Measurements from ENCODE around the gene CROCC2.

The CROCC2 gene

DNA sequence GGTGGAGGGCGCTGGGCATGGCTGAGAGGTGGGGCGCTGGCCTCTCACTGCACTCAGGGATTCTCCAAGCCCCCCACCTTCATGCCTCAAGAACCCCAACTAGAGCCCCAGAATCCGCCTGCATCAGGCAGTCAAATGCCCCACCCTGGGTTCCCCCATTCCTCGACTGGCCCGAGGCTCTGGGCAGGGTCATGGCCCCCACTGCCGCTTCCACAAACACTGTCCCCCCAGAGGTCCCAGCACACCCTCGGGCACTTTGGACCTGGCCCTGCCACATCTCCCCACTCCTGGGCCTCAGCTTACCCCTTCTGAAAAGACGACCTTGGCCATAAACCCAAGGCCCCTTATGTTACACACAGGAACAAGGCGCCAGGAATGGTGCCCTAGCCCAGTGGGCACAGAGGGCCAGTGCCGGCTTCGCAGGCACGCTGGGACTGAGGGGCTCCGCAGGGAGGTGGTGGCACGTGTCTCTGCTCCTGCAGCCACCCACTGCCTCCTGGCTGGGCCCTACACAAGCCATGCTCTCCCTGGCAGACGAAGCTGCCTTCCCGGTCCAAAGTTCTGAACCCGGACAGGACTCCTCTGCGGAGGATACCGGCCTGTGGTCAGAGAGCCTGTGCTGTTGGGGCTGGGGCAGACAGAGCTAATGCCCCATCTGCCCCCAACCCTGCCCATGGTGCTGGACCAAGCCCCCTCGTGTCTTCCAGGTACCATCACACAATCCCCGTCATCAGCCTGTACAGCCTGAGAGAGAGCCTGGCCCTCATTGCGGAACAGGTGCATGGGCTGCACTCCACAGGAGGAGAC is 30.7 kb upstream of the CROCC2 start:
- in situ Hi-C loops (cut with MboI; ENCODE audit: low sequenced_read_pairs): no loop called here

DNA sequence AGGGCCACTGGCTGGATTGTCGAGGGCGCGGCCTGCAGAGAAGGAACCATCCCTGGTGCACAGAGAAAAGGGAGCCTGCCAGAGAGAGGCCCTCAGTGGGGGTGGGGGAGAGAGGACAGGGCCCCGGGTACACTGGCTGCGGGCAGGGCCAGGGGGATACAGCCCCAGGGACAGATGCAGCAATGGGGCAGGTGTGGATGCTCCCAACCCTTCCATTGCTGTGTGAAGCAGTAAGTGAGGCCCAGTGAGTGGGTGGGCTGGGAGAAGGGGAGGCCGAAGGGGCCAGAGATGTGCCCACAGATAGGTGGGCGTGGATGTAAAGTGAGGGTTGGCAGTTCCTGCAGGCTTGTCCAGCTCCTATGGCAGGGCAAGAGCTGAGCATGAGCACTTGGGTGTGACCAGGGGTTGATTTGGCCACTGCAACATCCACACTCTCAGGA is 30.1 kb upstream of the CROCC2 start:
- in situ Hi-C loops (cut with MboI; ENCODE audit: low sequenced_read_pairs): no loop called here

DNA sequence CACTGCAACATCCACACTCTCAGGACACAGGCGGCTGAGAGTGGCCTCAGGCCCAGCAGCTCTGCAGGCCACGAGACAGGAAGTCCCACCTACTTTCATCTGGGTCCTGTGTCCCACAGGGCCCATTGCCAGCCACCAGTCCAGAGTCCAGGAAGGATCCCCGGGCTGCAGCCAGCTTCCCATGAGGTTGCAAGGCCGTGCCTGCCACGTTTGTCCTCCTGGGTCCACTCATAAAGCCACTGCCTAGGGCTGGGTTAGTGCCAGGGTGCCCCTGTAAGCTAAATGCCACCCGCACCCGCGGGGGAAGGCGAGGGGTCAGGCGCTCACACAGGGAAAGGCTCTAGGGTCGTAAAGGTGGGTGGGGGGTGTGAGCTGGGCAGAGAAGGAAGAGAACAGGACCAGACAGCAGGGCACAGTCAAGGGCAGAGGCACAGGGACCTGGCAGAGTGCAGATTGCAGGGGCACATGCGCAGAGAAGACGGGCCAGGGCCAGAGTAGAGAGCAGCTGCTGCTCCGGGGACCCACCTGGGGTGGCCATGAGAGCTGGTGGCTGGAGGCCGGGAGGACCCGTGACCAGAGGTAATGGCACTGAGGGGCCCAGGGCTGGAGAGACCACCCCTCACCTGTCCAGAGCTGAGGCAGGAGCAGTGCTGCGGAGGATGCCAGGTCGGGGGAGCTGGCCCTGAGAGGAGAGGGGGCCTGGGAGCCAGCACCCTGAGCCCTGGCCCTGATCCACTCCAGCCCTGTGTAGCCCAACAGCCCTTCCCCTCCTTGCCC is 29.5 kb upstream of the CROCC2 start:
- in situ Hi-C loops (cut with MboI; ENCODE audit: low sequenced_read_pairs): no loop called here

DNA sequence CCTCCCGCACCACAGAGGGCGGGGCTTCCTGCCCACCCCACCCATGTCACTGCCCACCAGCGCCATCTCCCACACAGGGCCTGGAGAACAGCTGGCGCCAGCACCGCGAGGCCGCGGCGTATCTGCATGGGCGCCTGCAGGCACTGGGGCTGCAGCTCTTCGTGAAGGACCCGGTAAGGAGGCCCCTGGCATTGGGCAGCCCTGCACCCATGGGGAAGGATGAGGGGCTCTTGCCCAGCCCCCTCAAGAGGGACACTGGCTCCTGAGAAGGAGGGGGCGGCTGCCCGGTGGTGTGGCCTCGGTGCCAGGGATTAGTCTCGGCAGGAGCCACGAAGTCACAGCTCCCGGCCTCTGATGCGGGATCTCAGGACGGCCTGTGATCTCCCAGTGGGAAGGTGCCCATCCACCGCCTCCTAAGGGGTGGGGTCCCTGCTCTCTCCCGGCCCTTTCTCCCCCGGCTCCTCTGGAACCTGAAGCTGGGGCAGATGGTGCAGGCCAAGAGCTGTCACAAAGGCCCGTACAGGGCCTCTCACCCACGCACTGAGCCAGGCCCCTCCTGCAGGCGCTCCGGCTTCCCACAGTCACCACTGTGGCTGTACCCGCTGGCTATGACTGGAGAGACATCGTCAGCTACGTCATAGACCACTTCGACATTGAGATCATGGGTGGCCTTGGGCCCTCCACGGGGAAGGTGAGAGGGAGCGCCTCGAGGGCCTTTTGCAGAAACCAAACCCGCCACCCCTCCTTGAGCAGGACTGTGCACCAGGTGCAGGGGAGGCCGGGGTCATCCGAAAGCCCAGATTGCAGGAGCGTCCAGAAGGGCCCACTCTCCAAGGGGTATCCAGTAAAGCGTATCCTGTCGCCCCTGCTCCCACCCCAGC is 28.4 kb upstream of the CROCC2 start:
- in situ Hi-C loops (cut with MboI; ENCODE audit: low sequenced_read_pairs): no loop called here

DNA sequence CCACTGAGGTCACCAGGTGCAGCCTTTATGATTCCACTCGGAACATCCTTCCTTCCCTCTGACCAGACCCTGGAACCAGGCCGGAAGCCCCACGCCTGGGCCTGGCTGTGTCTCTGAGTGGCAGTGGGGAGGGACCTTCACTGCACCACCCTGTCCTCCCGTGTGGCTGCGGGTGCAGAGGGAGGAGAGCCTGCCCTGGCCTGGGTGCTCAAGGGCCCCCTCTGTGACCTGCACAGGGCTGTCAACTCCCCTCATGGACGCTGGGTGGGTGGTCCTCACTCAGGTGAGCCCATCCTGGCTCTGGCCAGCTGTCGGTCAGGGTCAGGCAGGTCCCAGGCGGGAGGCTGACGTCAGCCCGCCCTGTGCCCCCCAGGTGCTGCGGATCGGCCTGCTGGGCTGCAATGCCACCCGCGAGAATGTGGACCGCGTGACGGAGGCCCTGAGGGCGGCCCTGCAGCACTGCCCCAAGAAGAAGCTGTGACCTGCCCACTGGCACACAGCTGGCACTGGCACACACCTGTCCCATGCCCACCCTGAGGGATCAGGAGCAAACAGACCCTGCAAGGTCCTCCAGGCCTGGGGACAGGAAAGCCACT is 27.7 kb upstream of the CROCC2 start:
- in situ Hi-C loops (cut with MboI; ENCODE audit: low sequenced_read_pairs): no loop called here

DNA sequence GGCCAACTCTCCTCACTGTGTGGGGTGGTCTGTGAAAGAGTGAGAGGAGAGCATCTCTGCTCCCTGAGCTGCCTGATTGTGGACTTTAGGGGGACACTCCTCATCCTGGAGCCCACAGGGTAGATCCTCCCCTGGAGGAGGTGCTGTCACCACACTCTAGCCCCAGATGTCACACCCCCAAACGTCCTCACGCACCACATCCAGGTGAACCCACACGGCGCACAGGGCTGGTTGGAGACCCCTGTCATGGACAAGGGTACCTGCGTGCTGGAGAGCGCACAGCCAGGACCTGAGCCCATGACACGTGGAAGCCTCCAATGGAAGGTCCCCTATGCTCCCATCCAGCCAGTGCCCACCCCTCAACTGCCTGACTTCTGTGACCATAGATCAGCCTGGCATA is 27.0 kb upstream of the CROCC2 start:
- in situ Hi-C loops (cut with MboI; ENCODE audit: low sequenced_read_pairs): no loop called here

DNA sequence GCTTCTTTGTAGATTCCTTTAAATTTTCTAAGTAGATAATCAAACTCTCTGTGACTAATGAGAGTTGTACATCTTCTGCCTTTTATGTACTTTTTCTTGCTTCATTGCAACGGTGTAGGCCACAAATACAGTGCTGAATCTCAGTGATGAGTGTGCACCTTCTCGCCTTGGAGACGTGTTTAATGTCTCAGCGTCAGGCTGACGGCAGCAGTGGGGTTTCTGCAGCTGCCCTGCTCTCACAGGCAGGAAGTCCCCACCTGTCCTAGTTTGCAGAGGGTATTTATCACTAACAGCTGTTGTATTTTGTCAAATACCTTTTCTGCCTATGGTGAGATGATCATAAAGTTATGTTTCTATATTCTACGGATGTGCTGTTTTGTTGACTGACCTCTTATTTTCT is 24.2 kb upstream of the CROCC2 start:
- in situ Hi-C loops (cut with MboI; ENCODE audit: low sequenced_read_pairs): no loop called here

DNA sequence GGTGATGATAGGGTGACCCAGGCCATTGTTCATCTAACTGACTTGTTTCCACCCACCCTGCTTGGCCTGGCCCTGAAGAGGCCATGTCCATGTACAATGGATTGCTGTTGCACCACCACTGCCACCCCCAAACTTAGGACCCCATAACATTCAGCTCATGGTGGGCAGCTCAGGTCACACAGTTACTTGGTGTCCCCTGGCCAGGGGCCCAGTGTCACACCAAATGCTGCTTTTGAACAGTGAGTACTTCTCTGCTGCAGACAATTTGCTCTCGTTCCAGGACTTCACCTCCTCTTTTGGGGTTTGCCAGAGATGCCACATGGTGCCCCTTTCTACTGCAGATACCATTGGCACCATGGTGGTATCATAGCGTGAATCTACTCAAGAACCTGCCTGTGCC is 21.9 kb upstream of the CROCC2 start:
- in situ Hi-C loops (cut with MboI; ENCODE audit: low sequenced_read_pairs): no loop called here

DNA sequence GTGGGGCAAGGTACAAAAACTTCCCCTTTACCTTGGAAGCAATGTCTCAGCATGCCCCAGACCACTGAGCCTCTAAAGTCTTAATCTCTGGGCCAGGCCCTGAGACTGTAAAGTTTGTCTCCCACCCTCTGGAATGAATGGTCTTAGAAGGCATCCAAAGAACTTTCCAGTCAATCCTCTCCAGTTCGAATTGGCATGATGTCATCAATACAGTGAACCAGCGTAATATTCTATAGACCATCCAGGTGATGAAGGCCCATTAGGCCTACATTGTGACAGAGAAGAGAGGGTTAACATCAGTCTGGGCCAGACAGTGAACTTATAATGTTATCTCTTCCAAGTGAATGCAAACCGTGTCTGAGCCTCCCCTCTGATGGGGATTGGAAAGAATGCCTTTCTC is 21.4 kb upstream of the CROCC2 start:
- in situ Hi-C loops (cut with MboI; ENCODE audit: low sequenced_read_pairs): no loop called here

DNA sequence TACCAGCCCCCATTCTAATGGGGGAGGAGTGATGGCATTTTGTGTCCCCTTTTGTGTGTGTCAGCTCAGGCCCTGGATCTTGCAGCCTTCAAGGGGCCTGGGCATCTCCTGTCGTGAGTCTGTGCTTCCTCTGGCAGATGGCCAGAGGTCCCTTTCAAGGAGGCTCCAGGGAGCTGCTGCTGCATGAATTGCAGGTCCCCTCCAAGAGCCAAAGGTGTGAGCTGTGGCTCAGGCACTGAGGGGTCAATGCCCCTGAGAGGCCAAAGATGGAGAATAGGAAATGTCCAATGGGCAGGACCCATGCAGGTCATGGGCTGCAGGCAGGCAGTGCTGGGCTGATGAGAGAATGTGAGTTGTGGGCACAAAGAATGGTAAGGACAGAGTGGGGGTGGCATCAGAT is 20.6 kb upstream of the CROCC2 start:
- in situ Hi-C loops (cut with MboI; ENCODE audit: low sequenced_read_pairs): no loop called here

DNA sequence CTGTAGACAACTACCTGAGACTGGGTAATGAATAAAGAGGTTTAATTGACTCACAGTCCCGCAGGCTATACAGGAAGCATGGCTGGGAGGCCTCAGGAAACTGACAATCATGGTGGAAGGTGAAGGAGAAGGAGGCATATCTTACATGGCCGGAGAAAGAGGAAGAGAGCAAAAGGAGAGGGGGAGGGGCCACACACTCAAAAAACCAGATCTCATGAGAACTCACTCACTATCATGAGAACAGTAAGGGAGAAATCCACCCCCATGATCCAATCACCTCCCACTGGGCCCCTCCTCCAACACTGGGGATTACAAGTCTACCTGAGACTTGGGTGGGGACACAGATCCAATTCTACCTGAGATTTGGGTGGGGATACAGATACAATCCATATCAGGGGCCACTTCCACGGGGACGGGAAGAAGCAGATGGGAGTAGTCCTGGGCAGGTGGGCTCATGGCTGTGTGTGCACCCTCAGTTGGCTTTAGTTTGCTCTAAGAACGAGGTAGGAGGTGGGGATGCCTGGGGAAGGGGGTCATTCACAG is 20.0 kb upstream of the CROCC2 start:
- in situ Hi-C loops (cut with MboI; ENCODE audit: low sequenced_read_pairs): no loop called here

DNA sequence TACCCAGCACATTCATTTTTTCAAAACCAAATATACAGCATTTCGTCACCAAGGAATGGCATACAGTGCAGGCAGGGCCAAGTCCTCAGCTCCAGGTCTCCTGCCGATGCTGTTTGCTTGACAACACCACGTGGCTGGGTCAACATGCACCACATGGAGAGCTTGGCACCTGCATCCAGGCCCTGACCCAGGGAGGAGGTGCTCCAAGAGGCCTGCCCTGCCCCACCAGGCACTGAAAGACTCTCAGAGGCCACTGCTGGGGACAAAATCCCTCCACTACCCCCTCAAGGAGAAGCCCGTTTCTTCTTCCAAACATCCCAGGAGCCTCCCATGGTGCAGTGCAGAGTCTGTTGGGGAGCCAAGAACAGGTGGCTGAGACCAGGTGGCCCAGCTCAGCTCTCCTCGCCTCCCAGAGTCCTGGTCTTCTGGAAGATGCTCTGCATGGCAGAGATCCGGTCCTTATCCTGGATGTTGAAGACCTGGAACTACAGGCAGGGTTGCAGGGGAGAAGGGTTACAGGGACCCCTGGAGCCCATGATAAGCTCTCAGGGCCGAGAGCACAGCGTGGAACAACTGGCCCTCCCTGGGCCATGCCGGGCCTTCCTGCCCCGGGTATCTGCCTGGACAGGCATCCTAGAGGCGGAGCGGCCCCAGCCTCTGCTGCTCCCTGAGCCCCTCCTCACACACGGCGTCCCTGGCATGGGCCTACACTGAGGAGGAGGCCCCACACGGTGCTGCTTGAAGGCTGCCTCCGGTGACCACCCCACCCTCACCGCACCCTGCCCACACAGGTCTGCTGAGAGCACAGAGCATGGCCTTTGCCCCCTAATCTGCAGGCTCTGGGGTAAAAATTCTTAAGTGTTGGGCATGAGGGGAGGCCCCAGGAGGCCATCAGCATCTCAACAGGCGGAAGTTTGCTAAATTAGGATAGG is 19.2 kb upstream of the CROCC2 start:
- in situ Hi-C loops (cut with MboI; ENCODE audit: low sequenced_read_pairs): no loop called here

DNA sequence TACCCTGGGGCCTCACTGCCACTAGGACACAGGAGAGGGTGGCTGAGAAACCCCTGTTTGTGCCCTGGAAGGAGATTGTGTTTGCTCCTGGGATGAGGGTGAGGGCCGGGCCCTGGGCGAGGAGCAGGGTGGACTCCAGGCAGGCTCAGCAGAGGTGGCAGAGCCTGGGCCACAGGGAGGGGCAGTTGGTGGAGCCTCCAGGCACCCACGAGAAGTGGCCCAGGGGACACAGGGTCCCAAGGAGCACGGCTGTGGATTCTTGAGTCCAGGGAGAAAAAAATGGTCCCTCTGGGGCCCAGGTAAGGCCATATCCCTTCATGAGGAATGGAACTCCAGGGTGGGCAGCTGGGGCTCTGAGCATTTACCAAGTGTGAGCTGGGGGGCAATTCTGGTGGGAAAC is 18.5 kb upstream of the CROCC2 start:
- in situ Hi-C loops (cut with MboI; ENCODE audit: low sequenced_read_pairs): no loop called here

DNA sequence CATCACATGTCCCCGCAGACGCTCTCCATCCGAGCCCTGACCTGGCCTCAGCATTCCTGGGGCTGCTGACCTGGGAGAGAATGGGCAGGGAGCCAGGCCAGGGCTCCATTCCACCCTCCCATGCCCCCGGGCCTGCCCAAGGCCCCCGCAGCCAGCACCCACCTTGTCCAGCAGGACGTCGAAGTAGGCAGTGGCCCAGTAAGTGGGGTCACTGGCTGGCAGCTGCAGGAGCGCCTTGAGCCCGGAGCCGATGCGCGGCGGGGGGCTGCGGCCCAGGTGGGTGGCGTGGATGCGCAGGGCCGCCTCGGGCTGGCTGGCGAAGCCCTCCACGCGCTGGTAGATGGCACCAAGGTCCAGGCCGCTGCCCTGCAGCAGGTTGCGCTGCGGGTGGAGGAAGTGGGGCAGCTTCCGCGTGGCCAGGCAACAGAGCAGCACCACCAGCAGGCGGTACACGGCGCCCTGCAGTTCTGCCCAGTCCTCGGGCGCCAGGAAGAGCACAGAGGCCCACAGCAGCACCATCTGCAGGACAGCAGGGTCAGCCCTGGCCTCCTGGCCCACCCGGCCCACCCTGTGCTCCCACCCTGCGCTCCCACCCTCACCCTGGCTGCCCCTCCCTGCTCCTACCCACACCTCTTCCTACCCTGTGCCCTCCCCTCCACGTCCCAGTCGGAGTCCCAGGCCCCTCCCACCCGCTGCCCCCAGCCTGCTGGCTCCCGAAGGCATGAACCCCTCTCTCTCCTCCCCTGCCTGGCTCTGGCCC is 17.8 kb upstream of the CROCC2 start:
- in situ Hi-C loops (cut with MboI; ENCODE audit: low sequenced_read_pairs): no loop called here

DNA sequence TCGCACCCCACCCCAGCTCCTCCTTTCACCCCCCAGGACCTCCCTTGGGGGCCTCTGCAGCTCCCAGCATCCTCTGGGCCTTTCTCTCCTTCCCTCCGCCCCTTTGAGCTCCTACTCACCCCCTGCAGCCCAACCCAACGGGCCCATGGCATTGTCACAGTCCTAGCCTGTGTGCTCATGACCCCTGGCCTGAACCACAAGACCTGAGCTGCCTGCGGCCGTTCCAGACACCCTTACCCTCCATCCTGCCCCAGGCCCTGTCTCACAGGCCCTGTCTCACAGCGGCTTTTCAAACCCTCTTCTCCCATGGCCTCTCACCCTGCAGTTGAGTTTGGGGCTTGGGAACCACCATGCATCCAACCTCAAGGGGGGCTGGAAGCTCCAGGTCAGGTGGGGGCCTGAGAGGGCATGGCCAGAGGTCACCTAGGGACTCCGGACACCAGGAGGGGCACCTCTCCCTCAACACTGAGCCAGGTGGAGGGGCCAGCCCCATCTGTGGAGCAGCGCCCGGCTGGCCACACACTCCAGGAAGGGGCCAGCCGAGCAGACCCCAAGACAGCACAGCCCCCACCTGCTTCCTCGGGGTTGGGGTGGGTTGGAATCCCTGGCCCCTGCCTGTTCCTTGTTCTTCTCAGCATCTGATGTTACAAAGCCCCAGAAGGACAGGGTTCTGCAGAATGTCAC is 17.1 kb upstream of the CROCC2 start:
- in situ Hi-C loops (cut with MboI; ENCODE audit: low sequenced_read_pairs): no loop called here

DNA sequence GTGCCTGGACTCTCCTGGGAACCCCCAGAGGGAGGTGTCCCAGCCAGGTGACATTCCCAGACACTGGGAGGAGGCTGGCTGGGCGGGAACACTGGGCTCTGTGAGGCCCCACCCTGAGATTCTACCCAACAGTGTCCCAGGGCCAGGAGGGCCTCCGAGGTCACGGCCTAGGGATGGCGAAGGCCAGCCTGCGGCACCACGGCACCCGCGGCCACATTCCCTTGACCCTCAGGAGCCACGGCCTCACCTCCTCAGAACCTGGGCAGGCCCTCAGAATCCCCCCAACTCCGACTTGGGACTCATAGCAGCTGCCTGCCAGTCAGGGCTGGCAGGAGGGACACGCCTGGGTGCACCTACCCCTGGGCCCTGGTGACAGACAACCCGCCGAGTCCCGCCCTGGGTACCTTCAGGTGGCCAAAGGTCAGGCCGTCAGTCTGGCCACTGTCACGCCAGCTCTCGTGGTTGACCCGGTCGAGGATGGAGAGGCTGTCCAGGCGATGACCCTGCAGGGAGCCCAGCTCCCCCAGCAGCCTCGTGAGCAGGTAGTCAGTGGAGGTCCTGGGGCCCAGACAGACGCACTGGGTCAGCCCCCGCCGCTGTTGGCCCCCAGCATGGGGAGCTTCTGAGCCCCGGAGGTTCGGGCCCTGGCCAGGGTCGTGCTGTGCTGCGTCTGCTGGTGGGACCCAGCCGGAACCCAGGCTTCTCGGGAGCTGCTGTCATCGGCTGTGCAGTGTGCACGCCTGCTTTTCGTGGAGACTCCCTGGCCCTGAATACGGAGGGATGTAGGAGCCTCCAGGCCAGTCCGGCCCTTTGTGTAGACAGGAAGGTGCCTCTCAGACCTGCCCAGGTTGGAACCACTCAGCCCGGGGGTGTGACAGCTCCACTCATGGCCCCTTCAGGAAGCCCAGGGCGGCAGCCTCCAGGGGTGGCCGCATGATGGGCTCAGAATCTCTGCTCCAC is 16.3 kb upstream of the CROCC2 start:
- in situ Hi-C loops (cut with MboI; ENCODE audit: low sequenced_read_pairs): no loop called here

DNA sequence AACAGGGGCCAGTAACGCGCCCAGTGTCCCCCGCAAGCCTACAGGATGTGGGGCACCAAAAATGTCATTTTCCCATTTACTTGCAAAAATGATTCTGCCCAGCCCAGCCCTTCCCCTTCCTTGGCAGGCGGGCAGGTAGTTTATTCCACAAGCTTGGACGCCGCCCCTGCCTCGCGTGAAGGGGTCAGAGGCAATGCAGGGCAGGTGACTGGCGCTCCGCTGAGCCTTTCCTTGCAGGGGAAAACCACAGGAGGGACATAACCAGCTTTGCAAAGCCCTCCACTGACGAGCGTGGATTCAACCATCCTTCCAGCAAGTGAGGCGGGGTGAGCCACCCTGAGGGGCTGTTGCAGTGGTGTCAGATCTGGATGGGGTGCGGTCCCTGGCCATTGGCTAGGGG is 15.4 kb upstream of the CROCC2 start:
- in situ Hi-C loops (cut with MboI; ENCODE audit: low sequenced_read_pairs): no loop called here

Measured in hTERT RPE-1 (cell line).